Hepatic stellate cell (primary cell): ENCODE data around the gene KRT1.

ENCODE experiments used
- DNase-seq: peaks from one replicate; pipeline ENCODE4 v3.0.0; 2011; ENCODE audit warnings: low spot score

KRT1 gene

DNA sequence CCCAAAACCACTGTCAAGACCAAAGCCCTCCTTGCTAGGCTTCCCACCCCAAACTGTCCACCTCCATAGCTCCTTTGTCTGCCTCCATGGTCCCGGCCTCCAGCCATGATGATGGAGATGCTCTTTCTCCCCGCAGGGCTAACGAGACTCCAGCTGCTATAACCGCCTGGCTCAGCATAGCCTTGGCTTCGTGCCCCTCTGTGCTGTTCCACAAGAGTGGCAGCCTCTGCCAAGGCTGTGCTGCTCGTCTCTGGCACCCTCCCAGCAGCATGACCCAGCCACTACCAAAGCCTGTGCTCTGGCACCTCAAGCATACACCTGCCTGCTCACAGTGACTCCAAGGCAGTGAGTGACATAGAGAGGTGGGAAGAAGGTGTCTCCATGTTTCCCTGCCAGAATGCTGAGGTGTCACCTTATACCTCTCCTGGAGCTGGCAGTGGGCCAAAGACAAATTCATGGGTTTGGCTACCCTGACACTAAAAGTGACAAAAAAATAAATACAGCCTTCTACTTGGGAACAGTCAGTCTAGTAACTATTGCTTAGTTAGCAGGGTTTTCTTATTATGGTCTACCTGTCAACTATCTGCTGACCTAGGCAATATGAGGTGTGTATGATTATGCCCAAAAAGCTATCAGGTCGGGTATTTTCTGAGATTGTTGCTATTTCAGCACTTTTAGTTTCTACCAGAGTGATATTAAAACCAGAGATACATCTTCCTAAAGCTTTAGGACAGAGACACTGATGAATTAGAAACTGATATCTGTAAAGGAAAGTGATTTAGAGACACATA is 45.7 kb downstream of the KRT1 start:
- no peak for DNase-seq

DNA sequence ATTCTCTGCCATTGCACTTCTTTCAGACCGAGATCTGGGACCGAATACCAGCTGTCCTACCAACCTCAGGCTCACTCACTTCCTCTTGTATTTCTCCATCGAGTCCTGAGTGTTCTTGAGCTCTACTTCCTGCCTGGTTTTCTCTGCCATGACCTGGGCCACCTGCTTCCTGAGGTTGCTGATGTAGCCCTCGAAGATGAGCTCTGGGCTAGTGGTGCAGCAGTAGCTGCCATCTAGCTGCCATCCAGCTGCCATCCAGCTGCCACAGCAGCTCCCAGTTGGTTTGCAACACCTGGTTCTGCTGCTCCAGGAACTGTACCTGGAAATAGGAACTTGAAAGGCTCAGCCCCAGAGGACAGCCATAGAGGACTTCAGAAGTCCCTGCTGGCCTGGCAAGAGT is 46.8 kb downstream of the KRT1 start:
- no peak for DNase-seq

DNA sequence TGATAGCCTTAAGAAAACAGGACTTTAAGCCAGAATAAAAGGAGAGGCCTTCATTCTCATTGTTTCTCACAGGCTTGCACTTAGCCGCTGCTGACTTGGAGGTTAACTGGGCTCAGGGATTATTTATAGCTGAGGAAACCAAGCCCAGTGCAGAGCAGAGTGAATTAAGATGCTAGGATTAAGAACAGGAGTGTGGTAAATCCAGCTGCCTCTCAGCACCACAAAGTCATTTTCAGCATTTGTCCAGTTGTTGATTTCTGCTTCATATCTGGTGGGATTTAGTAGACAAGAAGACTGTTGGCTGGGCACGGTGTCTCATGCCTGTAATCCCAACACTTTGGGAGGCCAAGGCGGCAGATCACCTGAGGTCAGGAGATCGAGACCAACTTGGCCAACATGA is 47.6 kb downstream of the KRT1 start:
- DNase-seq = no peak

DNA sequence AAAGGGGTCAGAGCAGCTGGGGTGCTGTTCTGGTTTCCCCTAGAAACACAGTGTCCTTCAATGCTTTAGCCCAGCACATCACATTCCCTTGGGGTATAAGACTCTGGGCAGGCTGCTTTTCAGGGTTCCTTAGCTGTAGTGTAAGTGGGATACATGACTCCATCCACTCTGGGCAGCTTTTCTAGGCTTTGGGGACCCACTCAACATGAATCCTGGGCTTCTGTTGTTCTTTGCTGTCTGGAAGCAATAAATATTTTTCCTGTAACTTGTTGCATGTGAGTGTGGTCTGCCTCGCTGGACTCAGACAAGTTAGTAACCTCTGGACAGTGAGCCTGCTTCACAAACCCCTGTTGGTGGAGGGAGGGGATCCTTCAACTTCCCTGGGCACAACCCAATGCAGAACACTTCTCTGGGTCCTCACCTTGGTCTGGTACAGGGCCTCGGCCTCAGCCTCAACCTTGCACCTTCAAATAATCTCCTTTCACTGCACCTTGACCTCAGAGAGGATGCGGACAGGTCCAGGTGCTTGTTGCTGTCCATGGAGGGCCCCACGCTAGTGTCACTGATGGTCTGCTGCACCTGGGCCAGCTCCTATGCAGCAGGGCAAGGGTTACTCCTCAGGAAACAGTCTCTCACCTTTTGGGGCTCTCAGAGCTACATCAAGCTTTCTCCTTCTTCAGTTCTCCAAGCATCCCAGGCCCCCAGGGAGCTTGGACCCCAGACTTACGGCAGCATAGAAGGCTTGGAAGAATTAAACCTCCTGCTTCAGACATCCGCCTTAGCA is 48.3 kb downstream of the KRT1 start:
- DNase-seq = no peak

DNA sequence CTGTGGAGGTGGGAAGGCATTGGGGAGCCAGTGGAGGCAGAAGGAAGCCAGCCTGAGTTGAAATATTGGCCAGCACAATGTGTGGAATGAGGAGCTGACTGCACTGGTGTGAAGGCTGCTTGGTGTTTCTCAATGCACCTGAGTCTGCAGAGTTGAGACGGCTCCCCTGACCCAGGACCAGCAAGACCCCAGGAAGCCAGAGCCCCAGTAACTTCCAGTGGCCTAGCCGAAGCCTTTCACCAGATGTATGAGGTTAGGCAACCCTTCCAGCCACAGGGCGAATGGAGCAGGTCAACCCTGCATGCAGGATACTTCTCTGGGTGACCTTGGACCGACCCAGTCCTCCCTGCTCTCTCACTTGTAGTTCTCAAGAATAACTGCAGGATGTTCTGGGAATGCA is 48.9 kb downstream of the KRT1 start:
- no peak for DNase-seq

DNA sequence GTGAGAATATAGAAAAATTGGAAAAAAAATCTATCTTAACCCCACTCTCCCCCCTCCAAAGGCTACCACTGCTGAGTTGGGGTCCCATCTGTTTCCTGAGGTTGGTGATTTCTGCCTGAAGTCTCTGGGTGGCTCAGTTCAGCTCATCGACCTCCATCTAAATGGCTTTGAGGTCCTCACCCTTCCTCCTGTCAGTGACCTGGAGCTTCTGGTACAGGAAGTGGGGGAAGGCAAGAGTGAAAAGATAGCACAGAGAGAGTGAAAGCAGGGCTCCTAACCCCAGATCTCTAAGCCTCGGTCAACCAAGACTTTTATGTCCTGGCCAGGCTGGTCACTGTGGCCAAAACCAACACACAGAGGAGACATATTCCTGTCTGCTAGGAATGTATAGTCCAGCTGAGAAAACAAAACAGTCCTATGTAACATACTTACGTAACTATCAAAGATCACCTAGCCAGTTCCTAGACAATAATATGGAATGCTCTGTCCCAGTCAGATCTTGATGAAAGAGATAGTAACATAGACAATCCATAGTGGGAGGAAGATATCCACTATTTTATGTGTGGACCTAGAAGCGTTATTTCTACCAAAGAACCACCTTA is 49.5 kb downstream of the KRT1 start:
- DNase-seq = no peak

DNA sequence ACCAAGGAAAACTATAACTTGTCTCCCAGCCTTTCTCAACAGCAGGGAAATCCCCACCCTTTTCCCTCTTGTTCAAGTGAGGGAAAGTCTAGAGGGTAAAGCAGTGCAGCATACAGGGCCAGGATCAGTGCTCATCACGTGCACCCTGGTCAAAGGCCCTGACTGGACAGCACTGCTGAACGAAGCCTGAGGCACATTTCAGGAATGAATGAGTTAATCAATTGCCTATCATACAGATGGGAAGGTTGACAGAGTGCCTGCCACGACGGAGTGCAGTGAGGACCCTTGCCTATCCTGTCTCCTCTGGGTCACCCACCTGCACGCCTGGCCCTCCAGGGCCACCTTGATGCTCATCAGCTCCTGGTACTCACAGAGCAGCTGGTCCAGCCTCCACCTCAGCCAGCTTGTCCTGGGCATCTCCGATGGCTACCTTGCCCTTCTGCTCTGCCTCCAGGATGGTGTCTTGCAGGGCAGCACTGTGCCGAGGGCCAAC is 50.2 kb downstream of the KRT1 start:
- no peak for DNase-seq

DNA sequence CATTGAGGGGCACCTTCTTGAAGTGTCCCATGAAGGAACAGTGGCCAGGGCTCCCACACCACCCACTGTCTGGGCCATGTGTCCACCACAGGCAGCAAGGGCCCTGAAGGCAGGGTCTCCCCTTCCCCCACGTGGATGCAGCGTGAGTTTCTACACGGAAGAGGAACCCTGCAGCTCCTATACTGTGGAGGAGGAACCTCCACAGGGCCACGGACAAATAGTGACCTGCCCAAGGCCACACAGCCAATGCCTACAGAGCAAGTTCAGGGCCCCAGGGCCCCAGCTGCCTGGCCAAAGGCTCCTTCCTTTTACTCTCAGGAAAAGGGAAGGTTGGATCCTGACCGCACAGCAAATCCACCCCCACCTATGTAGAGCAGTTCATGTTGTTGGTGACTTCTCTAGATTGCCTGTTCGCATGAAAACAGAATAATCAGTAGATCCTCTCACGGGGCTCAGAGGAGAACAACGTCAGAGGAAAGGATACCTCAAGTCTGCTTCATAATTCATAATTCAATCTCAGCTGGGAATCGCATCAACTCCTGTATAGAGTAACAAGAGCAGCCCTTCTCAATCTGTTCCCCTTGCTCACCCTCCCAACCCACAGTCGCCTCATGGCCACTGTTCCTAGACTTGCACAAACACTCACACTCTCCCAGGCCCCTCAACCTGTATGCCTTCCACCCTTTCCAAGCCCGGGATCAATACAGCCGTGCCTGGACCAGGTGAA is 50.8 kb downstream of the KRT1 start:
- DNase-seq = no peak

DNA sequence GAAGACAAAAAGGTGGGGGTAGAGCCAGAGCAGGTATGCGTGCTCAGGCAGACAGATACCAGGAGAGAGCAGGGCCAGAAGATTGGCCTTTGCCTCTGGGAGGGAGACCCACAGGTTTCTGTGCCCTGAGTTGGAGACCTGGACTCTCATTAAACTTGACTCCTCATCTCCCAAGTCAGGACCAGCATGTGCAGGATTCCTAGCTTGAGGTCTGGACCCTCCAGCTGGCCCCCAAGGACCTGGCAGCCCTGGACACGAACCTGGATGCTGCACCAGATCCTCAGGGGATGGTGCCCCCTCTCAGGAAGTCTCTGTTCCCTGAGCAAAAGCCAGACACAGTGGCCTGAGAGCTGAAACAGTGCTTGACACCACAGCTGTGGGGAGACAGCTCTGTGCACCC is 51.4 kb downstream of the KRT1 start:
- no peak for DNase-seq

DNA sequence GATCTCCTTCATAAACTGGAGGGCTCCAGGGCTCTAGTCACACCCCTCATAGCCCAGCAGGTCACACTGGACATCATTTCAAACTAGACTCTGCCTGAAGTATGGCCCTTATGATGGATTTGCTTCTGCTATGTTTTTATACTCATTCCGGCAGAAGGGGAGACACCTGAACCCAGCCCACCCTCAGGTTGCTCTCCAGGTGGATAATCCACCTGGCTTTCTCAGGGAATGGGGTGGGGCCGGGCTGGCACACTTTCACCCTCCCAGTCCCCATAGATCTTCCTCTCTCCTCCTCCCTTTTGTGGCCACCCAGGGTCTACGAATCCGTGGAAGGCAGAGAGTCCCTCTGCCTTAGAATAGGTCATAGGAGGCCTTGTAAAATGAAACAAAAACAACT is 52.1 kb downstream of the KRT1 start:
- DNase-seq = no peak

DNA sequence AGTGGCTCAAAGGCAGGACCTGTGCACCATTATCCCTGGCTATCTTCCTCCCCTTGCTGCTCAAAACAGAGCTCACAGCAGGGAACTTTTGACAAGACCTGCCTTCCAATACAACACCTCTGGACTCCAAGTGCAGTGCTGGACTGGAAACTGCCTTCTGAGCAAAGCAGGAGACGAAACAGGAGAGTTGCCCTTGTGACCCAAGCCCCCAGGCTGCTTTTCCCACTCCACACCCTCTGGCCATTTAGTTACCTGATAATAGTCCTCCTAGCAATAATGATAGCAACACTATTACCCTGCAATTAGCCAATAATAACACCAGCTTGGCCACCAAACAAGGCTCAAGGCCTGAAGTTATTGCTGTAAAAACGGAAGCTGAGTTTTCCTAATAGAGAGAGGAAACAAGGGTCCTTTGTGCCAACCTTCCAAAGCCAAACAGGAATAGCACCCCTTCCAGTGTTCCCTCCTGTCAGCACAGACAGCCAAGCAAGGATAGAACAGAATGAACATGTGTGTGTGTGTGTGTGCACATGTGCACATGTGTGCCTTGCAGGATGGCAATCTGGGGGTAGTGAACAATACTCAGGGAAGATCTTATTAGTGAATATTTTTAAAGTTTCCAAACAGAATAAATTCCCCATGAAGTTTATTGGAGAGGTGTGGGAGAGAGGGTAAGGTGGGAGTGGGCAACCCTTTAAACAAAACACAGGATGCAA is 52.7 kb downstream of the KRT1 start:
- DNase-seq = no peak
